GM18526 (cell line): ENCODE measurements around the gene DCDC1.

Experiments used
- POLR2A ChIP-seq: IDR thresholded peaks from 3 replicates; pipeline ENCODE4 v1.6.1; 2011; ENCODE audit not compliant: insufficient read length; ENCODE audit errors: extremely low read depth

Gene DCDC1

GRCh38 chr11:30956751-30957150, 412.8 kb downstream of the DCDC1 start:
- no peak for TF ChIP-seq POLR2A

GRCh38 chr11:30949838-30950237, 419.7 kb downstream of the DCDC1 start:
- no peak for TF ChIP-seq POLR2A

- no peak for TF ChIP-seq POLR2A
Measured at GRCh38 chr11:30938810-30939209, 430.7 kb downstream of the DCDC1 start.

- no peak for TF ChIP-seq POLR2A
Measured at GRCh38 chr11:30938171-30938570, 431.4 kb downstream of the DCDC1 start.

- no peak for TF ChIP-seq POLR2A
Measured at GRCh38 chr11:30936491-30936890, 433.0 kb downstream of the DCDC1 start.

GRCh38 chr11:30935861-30936260, 433.7 kb downstream of the DCDC1 start:
- no peak for TF ChIP-seq POLR2A

- TF ChIP-seq POLR2A: no peak
Measured at GRCh38 chr11:30926130-30926529, 443.4 kb downstream of the DCDC1 start.

- TF ChIP-seq POLR2A: no peak
Measured at GRCh38 chr11:30921811-30922210, 447.7 kb downstream of the DCDC1 start.

GRCh38 chr11:30919389-30920152, 450.0 kb downstream of the DCDC1 start:
- no peak for TF ChIP-seq POLR2A

GRCh38 chr11:30917859-30918478, 451.6 kb downstream of the DCDC1 start:
- TF ChIP-seq POLR2A: no peak

GRCh38 chr11:30917266-30917665, 452.3 kb downstream of the DCDC1 start:
- TF ChIP-seq POLR2A: no peak

GRCh38 chr11:30916764-30917163, 452.8 kb downstream of the DCDC1 start:
- TF ChIP-seq POLR2A: no peak

- no peak for TF ChIP-seq POLR2A
Measured at GRCh38 chr11:30914143-30914762, 455.3 kb downstream of the DCDC1 start.

GRCh38 chr11:30911247-30911646, 458.3 kb downstream of the DCDC1 start:
- TF ChIP-seq POLR2A: no peak

- TF ChIP-seq POLR2A: no peak
Measured at GRCh38 chr11:30908857-30909256, 460.7 kb downstream of the DCDC1 start.

GRCh38 chr11:30908272-30908671, 461.3 kb downstream of the DCDC1 start:
- TF ChIP-seq POLR2A: no peak
